Measurements from ENCODE around the gene GRB2. TPM values are rescaled to one million over a fixed set of nuclear protein-coding genes. Genes with fewer than 3 reads are reported as not detected.

Gene GRB2
- total and polyA plus RNA-seq, 7 donors: 39.5 to 71.6 (median 65.0) TPM

DNA sequence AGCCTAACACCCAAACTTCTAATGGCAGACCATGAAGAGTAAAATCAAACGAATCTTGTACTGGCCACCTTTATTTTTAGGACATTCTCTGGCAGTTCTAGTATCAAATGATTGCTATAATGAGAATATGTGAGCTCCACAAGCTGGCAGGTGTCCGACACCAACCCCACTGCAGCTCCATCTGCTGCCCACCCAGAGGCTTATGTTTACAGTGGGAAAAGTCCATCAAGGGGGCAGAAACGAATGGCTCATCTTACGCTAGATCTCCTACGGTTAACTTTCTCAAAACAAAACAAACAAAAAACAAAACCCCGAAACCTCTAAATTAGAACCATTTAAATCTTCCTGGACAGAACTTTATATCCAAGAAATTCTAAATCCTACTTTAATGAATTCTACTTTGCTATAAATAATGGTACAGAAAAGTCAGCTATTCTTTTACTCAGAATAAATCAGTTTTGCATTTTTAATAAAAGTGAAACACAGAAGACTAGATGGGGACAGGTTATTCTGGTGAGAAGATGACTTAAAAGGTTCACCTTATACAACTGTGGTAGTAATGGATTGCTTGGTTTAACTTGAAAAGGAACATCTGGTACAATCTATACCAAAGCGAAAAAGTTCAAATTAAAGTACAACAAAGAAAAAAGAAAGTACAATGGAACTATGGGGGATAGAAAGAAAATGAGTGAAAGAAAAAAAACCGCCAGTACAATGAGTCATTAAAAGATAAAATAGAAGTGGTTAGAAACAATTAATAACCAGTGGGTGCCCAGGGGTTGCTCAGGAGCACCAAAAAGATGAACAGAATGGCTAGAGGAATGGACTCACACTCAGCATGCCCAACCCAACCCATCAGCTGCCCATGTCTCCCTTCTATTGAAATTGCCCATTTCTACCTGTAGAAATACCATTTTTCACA is 40.2 kb downstream of the GRB2 start:
- intact Hi-C loops (cut with DNase I): no loop called here
- TF ChIP-seq, protein P1, sequence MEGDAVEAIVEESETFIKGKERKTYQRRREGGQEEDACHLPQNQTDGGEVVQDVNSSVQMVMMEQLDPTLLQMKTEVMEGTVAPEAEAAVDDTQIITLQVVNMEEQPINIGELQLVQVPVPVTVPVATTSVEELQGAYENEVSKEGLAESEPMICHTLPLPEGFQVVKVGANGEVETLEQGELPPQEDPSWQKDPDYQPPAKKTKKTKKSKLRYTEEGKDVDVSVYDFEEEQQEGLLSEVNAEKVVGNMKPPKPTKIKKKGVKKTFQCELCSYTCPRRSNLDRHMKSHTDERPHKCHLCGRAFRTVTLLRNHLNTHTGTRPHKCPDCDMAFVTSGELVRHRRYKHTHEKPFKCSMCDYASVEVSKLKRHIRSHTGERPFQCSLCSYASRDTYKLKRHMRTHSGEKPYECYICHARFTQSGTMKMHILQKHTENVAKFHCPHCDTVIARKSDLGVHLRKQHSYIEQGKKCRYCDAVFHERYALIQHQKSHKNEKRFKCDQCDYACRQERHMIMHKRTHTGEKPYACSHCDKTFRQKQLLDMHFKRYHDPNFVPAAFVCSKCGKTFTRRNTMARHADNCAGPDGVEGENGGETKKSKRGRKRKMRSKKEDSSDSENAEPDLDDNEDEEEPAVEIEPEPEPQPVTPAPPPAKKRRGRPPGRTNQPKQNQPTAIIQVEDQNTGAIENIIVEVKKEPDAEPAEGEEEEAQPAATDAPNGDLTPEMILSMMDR (IDR thresholded peaks at IDR 0.05): no peak
- peaks cover 87% of the 10 kb centered on the region for H3K4me1 ChIP-seq

GRCh38 chr17:75364078-75364477 is 41.4 kb downstream of the GRB2 start:
- peak; percentile 59 to 81 (median 74) for ATAC-seq
- H3K27me3 ChIP-seq (ENCODE audit: insufficient read depth in 3 of 3, low read length in 2 of 3): no peaks in the 10 kb centered on the region
- no peak overlapping the region for H3K4me3 ChIP-seq
- TF ChIP-seq, protein P1 (IDR thresholded peaks at IDR 0.05): no peak
- intact Hi-C loops (cut with DNase I): no loop called here
- no peaks in the 10 kb centered on the region for H3K9me3 ChIP-seq
- H3K27ac ChIP-seq: no peak overlapping the region
- 94 to 95% (median 95%) methylated on average over 2 of the region's 2 CpGs for WGBS, 3 donors
- peaks cover 77% of the 10 kb centered on the region for H3K4me1 ChIP-seq
- no peaks in the 10 kb centered on the region for H3K36me3 ChIP-seq (ENCODE audit: insufficient read depth in 1 of 2, low read depth in 1 of 2)
- no peak for DNase-seq

More for the DNA sequence above, 40.2 kb downstream of the GRB2 start:
- no peaks in the 10 kb centered on the region for H3K36me3 ChIP-seq (ENCODE audit: insufficient read depth in 1 of 2, low read depth in 1 of 2)
- no peaks in the 10 kb centered on the region for H3K9me3 ChIP-seq
- DNase-seq (no peak), ATAC-seq (no peak)
- H3K27ac ChIP-seq: no peak overlapping the region
- peak overlapping the region; percentile 2 for H3K4me3 ChIP-seq
- no peaks in the 10 kb centered on the region for H3K27me3 ChIP-seq (ENCODE audit: insufficient read depth in 3 of 3, low read length in 2 of 3)
- 46 to 61% (median 55%) methylated on average over 8 of the region's 8 CpGs for WGBS, 3 donors

DNA sequence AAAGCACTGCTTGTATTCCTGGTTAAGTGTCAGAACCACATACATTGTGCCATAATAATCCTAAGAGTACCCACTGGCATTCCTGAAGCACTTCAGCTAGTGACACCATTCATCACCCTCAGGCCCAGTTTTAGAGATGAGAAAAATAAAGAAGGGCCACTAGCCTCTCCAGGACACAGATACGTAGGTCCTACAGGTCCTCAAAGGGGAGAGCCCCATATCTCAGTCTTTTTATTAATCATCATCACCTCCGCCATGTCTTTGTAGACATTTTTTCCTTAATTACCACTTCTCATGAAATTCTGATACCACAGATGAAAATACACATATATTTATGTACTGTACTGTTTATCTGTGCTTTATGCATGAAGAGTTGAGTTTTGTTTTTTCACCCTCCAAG is 43.5 kb downstream of the GRB2 start:
- no peaks in the 10 kb centered on the region for H3K9me3 ChIP-seq
- H3K27me3 ChIP-seq (ENCODE audit: insufficient read depth in 3 of 3, low read length in 2 of 3): no peaks in the 10 kb centered on the region
- intact Hi-C loops (cut with DNase I): no loop called here
- ATAC-seq (no peak), DNase-seq (no peak)
- TF ChIP-seq, protein P1 (IDR thresholded peaks at IDR 0.05): no peak
- H3K4me3 ChIP-seq: no peak overlapping the region
- no peak overlapping the region for H3K27ac ChIP-seq
- 50 to 73% (median 69%) methylated on average over 2 of the region's 2 CpGs for WGBS, 3 donors
- H3K36me3 ChIP-seq (ENCODE audit: insufficient read depth in 1 of 2, low read depth in 1 of 2): no peaks in the 10 kb centered on the region
- H3K4me1 ChIP-seq: peaks cover 61% of the 10 kb centered on the region

DNA sequence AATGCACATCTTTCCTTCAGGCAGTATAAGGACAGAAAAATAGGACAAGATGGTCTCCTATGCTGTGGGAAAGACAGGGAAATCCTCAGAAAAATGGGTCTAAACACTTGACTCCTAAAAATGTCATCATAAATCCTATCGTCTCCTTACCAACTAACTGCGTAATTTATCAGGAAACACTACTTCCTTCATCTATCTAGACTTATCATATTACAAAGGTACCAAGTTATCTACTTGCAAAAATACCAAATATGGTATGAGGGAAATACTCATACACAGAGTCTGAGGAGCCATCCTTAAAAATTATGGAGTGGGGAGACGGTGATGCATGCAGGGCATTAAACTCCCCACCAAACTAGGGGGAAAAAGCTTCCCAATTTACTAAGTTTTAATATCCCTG is 44.1 kb downstream of the GRB2 start:
- TF ChIP-seq, protein P1 (IDR thresholded peaks at IDR 0.05): no peak
- intact Hi-C loops (cut with DNase I): no loop called here

More for the DNA sequence above, 44.1 kb downstream of the GRB2 start:
- H3K36me3 ChIP-seq (ENCODE audit: insufficient read depth in 1 of 2, low read depth in 1 of 2): no peaks in the 10 kb centered on the region
- 50 to 62% (median 60%) methylated on average over 3 of the region's 3 CpGs for WGBS, 3 donors
- ATAC-seq: no peak
- no peak for DNase-seq
- H3K4me3 ChIP-seq: no peak overlapping the region
- no peaks in the 10 kb centered on the region for H3K27me3 ChIP-seq (ENCODE audit: insufficient read depth in 3 of 3, low read length in 2 of 3)
- H3K4me1 ChIP-seq: peaks cover 57% of the 10 kb centered on the region
- H3K27ac ChIP-seq: no peak overlapping the region
- H3K9me3 ChIP-seq: no peaks in the 10 kb centered on the region
